Right lobe of liver (tissue), 6 donors: ENCODE measurements around the gene AKAP12. TPM values are rescaled to one million over a fixed set of nuclear protein-coding genes. Genes with fewer than 3 reads are reported as not detected.

Experiments
- ATAC-seq, 4 donors: fragments of 200-7000 bp; cut with Tn5 transposase; one replicate each; pipeline ENCODE4 v1.9.1; 2020; ENCODE audit warnings: mild to moderate bottlenecking in 4 of 4, moderate library complexity in 4 of 4
- DNase-seq, 3 donors: peaks; one replicate each; pipeline ENCODE4 v3.0.0-alpha.2; 2020
- H3K27ac ChIP-seq, 3 donors: fragments of 200-600 bp; one replicate each; pipeline ENCODE4 v1.8.0; 2022
- H3K27me3 ChIP-seq, 2 donors: fragments of 200-600 bp; one replicate each; pipeline ENCODE4 v1.8.0; 2022
- H3K36me3 ChIP-seq, 4 donors: fragments of 200-600 bp; sonication (generic) in 1 of 4; one replicate each; pipeline versions ENCODE4 v1.5.1 to v1.8.0; 2017 to 2022; ENCODE audit warnings: control low read depth in 1 of 4
- H3K4me1 ChIP-seq, 4 donors: fragments of 200-600 bp; sonication (generic) in 1 of 4; one replicate each; pipeline versions ENCODE4 v1.5.1 to v1.8.0; 2017 to 2022; ENCODE audit warnings: control low read depth in 1 of 4
- H3K4me3 ChIP-seq, 3 donors: fragments of 200-600 bp; one replicate each; pipeline ENCODE4 v1.8.0; 2022
- H3K9me3 ChIP-seq, 4 donors: fragments of 200-600 bp; sonication (generic) in 1 of 4; one replicate each; pipeline versions ENCODE4 v1.5.1 to v1.8.0; 2017 to 2022; ENCODE audit warnings: control low read depth in 1 of 4
- CTCF ChIP-seq, 4 donors: fragments of 200-600 bp in 3 of 4; fragments of 450-650 bp in 1 of 4; IDR thresholded peaks; one replicate each; pipeline versions ENCODE4 v1.5.1 to v1.8.0; 2016 to 2022; ENCODE audit warnings: antibody characterized with exemption in 4 of 4, mild to moderate bottlenecking in 2 of 4
- POLR2A ChIP-seq: fragments of 450-650 bp; IDR thresholded peaks from one replicate; pipeline ENCODE4 v1.6.1; 2017; ENCODE audit warnings: antibody characterized with exemption, mild to moderate bottlenecking
- WGBS: methylation state at CpG from one replicate; pipeline ENCODE4 v1.1.6; 2018; ENCODE audit warnings: low coverage, low lambda C conversion rate; ENCODE audit not compliant: insufficient coverage; ENCODE audit errors: missing lambda C conversion rate; 5-methylcytosine and 5-hydroxymethylcytosine counted together
- intact Hi-C, 2 donors: fragments of 100-400 bp; cut with DNase I; formaldehyde crosslinking; loops; one replicate each; pipeline versions ENCODE4 v1.11.2 to v1.14.1; 2022
- total RNA-seq, 6 experiments: library from RNA; depleted of rRNA in 2 of 6; stranded (reverse); fragments of >200 nt in 2 of 6; fragmentation: NEBNext Ultra II Directional in 3 of 6; extraction: Animal tissue kit (Norgen Biotek cat#: 25700) in 3 of 6; gene quantifications; one replicate each; pipeline versions ENCODE4 v1.1.0 to v1.2.4, GENCODE V29; 2016 to 2023
- donor health status: DM: no; HTN: yes; CAD: no.
- donor health status: DM: no; HTN: no; CAD: no.
- donor health status: DM: no; HTN: no; CAD: no.
- donor health status: DM: no; HTN: yes; CAD: no.
- donor health status: DM: no; HTN: yes; CAD: no.

Gene AKAP12
- total RNA-seq, 6 experiments from 2014 or later = 2.1 to 38.4 (median 23.0) TPM

DNA sequence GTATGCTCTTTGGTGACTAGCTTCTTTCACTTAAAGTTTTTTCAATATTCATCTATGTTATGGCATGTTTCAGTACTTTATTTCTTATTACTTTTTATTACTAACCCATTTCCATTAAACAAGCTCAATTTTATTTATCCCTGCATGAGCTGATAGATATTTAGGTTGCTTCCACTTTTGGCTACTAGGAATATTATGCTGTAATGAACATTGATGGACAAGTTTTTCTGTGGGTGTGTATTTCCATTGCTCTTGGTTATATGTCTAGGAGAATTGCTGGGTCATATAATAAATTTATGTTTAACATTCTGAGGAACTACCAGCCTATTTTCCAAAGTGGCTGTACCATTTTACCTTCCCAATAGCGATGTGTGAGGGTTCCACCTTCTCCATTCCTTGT is 81.7 kb downstream of the AKAP12 start:
- no peaks in the 10 kb centered on the region for H3K36me3 ChIP-seq
- H3K4me1 ChIP-seq = peaks cover 0 to 21% (median 7%) of the 10 kb centered on the region in 4 donors
- H3K4me3 ChIP-seq = no peak overlapping the region
- ATAC-seq (no peak), DNase-seq (no peak)
- peaks cover 0 to 8% of the 10 kb centered on the region in 2 donors for H3K27me3 ChIP-seq
- H3K27ac ChIP-seq = no peak overlapping the region
- no peak for TF ChIP-seq CTCF (IDR thresholded peaks at IDR 0.05)
- no peak for TF ChIP-seq POLR2A
- H3K9me3 ChIP-seq = no peaks in the 10 kb centered on the region
- 91% methylated on average over 1 of the region's 1 CpG for WGBS
- intact Hi-C loops = loop anchor here in 1 of 2 donors (10.0 kb wide), 1 partner anchor 307 kb away; no protein-coding TSS in a partner anchor

- TF ChIP-seq CTCF (IDR thresholded peaks at IDR 0.05) = peak in 1 of 4 donors; percentile 6
- no peak for TF ChIP-seq POLR2A
- no peak overlapping the region for H3K4me3 ChIP-seq
- DNase-seq (peak in 1 of 3 donors; percentile 39), ATAC-seq (peak in 2 of 4 donors; percentile 4 to 14)
- H3K27me3 ChIP-seq = peaks cover 0 to 8% of the 10 kb centered on the region in 2 donors
- H3K27ac ChIP-seq = no peak overlapping the region
- intact Hi-C loops = loop anchor here in 1 of 2 donors (10.0 kb wide), 1 partner anchor 308 kb away; no protein-coding TSS in a partner anchor
- no peaks in the 10 kb centered on the region for H3K9me3 ChIP-seq
- WGBS = 59% methylated on average over 5 of the region's 9 CpGs
- H3K4me1 ChIP-seq = peaks cover 0 to 21% (median 7%) of the 10 kb centered on the region in 4 donors
- no peaks in the 10 kb centered on the region for H3K36me3 ChIP-seq
Measured at GRCh38 chr6:151322570-151322969, 82.8 kb downstream of the AKAP12 start.

- Histone ChIP-seq H3K27ac (peak overlapping the region in 1 of 3 donors; percentile 26), H3K36me3 (no peaks in the 10 kb centered on the region), H3K9me3 (no peaks in the 10 kb centered on the region), H3K4me3 (no peak overlapping the region), H3K27me3 (peaks cover 0 to 8% of the 10 kb centered on the region in 2 donors), H3K4me1 (peaks cover 0 to 21% (median 7%) of the 10 kb centered on the region in 4 donors)
- intact Hi-C loops = loop anchor here in 1 of 2 donors (10.0 kb wide), 1 partner anchor 309 kb away; no protein-coding TSS in a partner anchor
- peak; percentile 97 to 99 (median 98) for TF ChIP-seq CTCF (IDR thresholded peaks at IDR 0.05)
- no peak for TF ChIP-seq POLR2A
- ATAC-seq (peak; percentile 83 to 90 (median 88)), DNase-seq (peak; percentile 80 to 83 (median 81))
- 25% methylated on average over 6 of the region's 12 CpGs for WGBS
Measured at GRCh38 chr6:151323791-151324487, 84.2 kb downstream of the AKAP12 start.

- Histone ChIP-seq H3K4me1 (peaks cover 0 to 21% (median 7%) of the 10 kb centered on the region in 4 donors), H3K27ac (peak overlapping the region in 1 of 3 donors; percentile 65), H3K9me3 (no peaks in the 10 kb centered on the region), H3K27me3 (peaks cover 0 to 8% of the 10 kb centered on the region in 2 donors), H3K4me3 (no peak overlapping the region), H3K36me3 (no peaks in the 10 kb centered on the region)
- TF ChIP-seq CTCF (IDR thresholded peaks at IDR 0.05) (peak in 1 of 4 donors; percentile 4), POLR2A (no peak)
- intact Hi-C loops = loop anchor here in 1 of 2 donors (10.0 kb wide), 1 partner anchor 310 kb away; no protein-coding TSS in a partner anchor
- ATAC-seq (no peak), DNase-seq (no peak)
- WGBS = 25% methylated on average over 6 of the region's 6 CpGs
Measured at GRCh38 chr6:151324488-151324825, 84.7 kb downstream of the AKAP12 start.
